ENCODE measurements around the gene SLC24A4.

- TF ChIP-seq CTCF (IDR thresholded peaks at IDR 0.05): no peak
- no peak for TF ChIP-seq POLR2A (IDR thresholded peaks at IDR 0.05)
Observed at GRCh38 chr14:92360651-92361370, 37.8 kb downstream of the SLC24A4 start.
